ENCODE data around the gene SLAMF1. TPM values are rescaled to one million over a fixed set of nuclear protein-coding genes. Genes with fewer than 3 reads are reported as not detected.

The SLAMF1 gene
- total RNA-seq, 2 donors from 2014 or later = 1.8 to 2.3 TPM

- no peaks in the 10 kb centered on the region for H3K4me1 ChIP-seq (ENCODE audit: control insufficient read depth in 1 of 2, low read depth in 2 of 2)
- no peak overlapping the region for H3K4me3 ChIP-seq
- H3K36me3 ChIP-seq = no peaks in the 10 kb centered on the region
- H3K27ac ChIP-seq = no peak overlapping the region
- H3K9me3 ChIP-seq = no peaks in the 10 kb centered on the region
- no peak for TF ChIP-seq CTCF (IDR thresholded peaks at IDR 0.05)
- H3K27me3 ChIP-seq (replicated peaks; ENCODE audit: insufficient read depth) = no peaks in the 10 kb centered on the region
- DNase-seq (ENCODE audit: low spot score) = no peak
- no peak for ATAC-seq (ENCODE audit: insufficient number of reproducible peaks, low FRiP score, low read depth)
Measured at GRCh38 chr1:160634543-160635491, 12.0 kb downstream of the SLAMF1 start.

- Histone ChIP-seq H3K4me3 (no peak overlapping the region), H3K27ac (no peak overlapping the region), H3K9me3 (no peaks in the 10 kb centered on the region), H3K36me3 (no peaks in the 10 kb centered on the region), H3K27me3 (replicated peaks; ENCODE audit: insufficient read depth) (no peaks in the 10 kb centered on the region), H3K4me1 (ENCODE audit: control insufficient read depth in 1 of 2, low read depth in 2 of 2) (no peaks in the 10 kb centered on the region)
- no peak for DNase-seq (ENCODE audit: low spot score)
- ATAC-seq (ENCODE audit: insufficient number of reproducible peaks, low FRiP score, low read depth) = no peak
- no peak for TF ChIP-seq CTCF (IDR thresholded peaks at IDR 0.05)
Measured at GRCh38 chr1:160633330-160633903, 13.4 kb downstream of the SLAMF1 start.

- ATAC-seq (ENCODE audit: insufficient number of reproducible peaks, low FRiP score, low read depth) = no peak
- DNase-seq (ENCODE audit: low spot score) = no peak
- Histone ChIP-seq H3K27me3 (replicated peaks; ENCODE audit: insufficient read depth) (no peaks in the 10 kb centered on the region), H3K36me3 (no peaks in the 10 kb centered on the region), H3K9me3 (no peaks in the 10 kb centered on the region), H3K4me3 (no peak overlapping the region), H3K4me1 (ENCODE audit: control insufficient read depth in 1 of 2, low read depth in 2 of 2) (no peaks in the 10 kb centered on the region), H3K27ac (no peak overlapping the region)
- TF ChIP-seq CTCF (IDR thresholded peaks at IDR 0.05) = no peak
Measured at GRCh38 chr1:160631983-160632625, 14.7 kb downstream of the SLAMF1 start.

GRCh38 chr1:160630523-160631451 lies 16.1 kb downstream of the SLAMF1 start:
- ATAC-seq (ENCODE audit: insufficient number of reproducible peaks, low FRiP score, low read depth) (no peak), DNase-seq (ENCODE audit: low spot score) (no peak)
- H3K4me3 ChIP-seq = no peak overlapping the region
- no peaks in the 10 kb centered on the region for H3K27me3 ChIP-seq (replicated peaks; ENCODE audit: insufficient read depth)
- TF ChIP-seq CTCF (IDR thresholded peaks at IDR 0.05) = no peak
- no peaks in the 10 kb centered on the region for H3K4me1 ChIP-seq (ENCODE audit: control insufficient read depth in 1 of 2, low read depth in 2 of 2)
- no peaks in the 10 kb centered on the region for H3K9me3 ChIP-seq
- no peak overlapping the region for H3K27ac ChIP-seq
- H3K36me3 ChIP-seq = no peaks in the 10 kb centered on the region

Measured in thoracic aorta (tissue), 2 donors.